ENCODE measurements around the gene RAB5A. TPM values are rescaled to one million over a fixed set of nuclear protein-coding genes. Genes with fewer than 3 reads are reported as not detected.
"Not testable (repeated sequence)": the region's sequence is repeated elsewhere in the genome, so short reads cannot be mapped to it uniquely, and the experiment has no call there.

The RAB5A gene
- total RNA-seq, 1 experiment from 2014 or later, result 28.8 TPM

DNA sequence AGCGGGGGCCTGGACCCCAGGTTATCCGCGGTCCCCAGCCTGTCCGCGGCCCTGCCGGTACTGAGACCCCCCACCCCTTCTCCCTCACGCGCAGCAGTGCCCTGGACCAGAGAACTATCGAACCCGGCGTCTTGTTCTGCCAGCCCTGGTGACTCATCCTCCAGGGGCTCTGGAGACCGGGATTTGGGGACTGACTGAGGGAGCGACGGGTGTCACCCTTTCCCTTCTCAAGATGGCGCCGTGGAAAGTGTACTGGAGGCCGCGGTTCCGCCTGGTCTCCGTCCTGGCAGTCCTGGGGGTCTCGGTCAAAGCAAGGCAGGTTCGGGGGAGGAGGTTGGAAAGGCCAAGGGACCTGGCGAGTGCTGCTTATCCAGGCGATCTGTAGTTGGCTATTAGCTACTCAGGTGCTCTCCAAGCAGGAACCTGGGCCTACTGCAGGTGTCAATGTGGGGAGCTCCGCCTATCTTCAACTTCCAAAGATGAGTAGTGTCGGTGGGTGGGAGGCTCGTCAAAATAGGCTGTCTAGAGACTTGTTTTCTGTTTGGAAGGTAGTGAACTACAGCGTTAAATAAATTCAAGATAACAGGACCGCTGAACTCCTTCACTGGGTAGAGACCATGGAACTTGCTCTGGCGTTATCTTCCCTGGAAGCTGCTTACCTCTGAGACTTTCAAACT lies 790 bp downstream of the RAB5A start:
- DNase-seq (ENCODE audit: extremely low read depth, low read depth), result no peak

DNA sequence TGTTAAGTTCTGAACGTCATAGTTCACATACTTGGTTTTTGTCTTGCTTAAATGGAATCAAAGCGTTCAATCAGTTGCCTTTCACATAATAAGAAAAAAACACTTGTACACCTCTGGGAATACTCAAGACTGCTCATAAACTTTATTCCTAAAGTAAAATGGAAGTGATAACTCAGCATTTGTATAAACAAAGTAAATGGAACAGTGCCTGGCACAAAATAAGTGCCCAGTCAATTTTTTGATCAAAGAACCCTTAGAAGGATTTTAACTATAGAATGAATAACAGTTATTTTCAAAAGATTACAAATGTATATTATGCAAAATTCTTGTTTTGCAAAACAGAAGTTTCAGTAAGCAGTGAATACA lies 1.3 kb downstream of the RAB5A start:
- DNase-seq (ENCODE audit: extremely low read depth, low read depth), result no peak

DNA sequence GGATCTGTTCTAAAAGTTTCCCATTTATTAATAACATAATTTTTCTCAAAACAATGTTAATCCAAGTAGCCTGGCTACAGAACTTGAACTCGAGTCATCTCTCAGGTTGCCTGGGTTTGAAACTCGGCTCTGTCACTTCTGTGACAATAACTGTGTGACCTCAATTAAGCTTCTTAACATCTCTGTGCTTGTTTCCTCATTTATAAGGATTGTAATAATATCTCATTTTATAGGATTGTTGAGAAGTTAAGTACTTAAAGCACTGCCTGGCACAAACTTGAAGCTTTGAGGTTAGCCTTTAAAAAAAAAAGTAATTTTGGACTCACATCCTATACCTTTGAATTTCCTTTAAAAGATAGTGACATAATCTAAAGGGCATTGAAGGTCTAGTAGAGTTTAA lies 3.4 kb downstream of the RAB5A start:
- DNase-seq (ENCODE audit: extremely low read depth, low read depth), result no peak

DNA sequence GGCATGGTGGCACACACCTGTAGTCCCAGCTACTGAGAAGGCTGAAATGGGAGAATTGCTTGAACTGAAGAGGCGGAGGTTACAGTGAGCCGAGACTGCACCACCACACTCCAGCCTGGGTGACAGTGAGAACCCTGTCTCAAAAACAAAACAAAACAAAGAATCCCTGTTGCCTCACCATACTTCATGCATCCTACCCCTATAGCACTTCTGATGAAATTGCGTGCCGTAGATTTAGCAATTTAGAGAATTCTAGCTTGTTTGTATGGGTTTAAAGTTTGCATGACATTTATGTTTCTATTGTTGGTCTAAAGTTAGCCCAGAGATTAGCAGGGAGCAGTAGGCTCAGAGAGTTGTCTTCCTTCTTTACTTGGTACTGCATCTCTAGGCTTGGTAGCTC lies 7.8 kb downstream of the RAB5A start:
- DNase-seq (ENCODE audit: extremely low read depth, low read depth), result no peak

DNA sequence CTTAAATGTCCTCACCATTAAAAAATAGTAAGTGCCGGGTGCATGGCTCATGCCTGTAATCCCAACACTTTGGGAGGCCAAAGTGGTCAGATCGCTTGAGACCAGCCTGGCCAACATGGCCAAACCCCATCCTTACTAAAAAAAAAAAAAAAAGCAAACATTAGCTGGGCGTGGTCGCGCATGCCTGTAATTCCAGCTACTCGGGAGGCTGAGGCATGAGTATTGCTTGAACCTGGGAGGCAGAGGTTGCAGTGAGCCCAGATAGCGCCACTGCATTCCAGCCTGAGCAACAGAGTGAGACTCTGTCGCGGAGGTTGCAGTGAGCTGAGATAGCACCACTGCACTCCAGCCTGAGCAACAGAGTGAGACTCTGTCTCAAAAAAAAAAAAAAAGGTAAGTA lies 10.5 kb downstream of the RAB5A start:
- DNase-seq (ENCODE audit: extremely low read depth, low read depth), result not testable (repeated sequence)

DNA sequence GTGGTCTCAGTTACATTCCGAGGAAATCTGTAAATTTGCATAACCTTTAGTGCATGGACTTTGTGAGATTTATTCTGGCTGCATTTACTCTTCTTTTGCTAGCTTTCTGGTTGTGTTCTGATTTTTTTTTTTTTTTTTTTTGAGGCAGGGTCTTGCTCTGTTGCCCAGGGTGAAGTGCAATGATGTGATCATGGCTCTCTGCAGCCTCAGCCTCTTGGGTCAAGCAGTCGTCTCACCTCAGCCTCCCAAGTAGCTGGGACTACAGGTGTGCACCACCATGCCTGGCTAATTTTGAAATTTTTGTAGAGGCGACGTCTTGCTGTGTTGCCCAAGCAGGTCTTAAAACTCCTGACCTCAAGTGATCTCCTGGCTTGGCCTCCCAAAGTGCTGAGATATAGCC lies 12.6 kb downstream of the RAB5A start:
- no peak for DNase-seq (ENCODE audit: extremely low read depth, low read depth)

DNA sequence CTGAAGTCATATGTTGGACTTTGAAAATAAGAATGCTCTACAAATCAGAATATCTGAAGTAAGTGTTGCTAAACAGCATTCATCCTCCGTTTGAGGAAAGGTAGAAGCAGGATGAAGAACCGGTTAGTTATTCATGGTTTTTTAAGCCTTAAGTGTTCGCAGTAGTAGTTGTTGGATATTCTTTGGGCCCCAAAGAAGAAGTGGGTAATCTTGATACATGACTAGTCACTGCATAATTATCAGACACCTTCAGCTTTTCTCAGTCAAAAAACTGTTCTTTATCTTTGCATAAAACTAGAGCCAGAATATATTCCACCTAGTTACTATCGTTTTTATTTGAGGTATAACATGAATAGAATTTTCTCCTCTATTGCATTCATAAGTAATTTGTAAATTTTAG lies 13.8 kb downstream of the RAB5A start:
- no peak for DNase-seq (ENCODE audit: extremely low read depth, low read depth)

DNA sequence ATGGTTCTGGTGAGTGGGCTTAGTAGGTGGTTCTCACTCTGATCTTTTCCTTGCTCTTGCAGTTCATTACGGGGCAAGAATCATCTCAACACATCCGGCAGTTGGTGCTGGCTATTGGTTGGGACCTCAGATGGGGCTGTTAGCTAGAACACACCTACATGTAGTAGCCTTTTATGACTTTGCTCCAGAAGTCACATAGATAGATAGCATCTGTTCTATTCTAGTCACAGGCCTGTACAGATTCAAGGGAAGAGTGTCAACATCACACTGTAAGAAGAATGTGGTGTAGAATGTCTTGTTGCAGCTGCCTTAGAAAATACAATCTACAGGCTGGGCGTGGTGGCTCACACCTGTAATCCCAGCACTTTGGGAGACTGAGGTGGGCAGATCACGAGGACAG lies 15.1 kb downstream of the RAB5A start:
- no peak for DNase-seq (ENCODE audit: extremely low read depth, low read depth)

DNA sequence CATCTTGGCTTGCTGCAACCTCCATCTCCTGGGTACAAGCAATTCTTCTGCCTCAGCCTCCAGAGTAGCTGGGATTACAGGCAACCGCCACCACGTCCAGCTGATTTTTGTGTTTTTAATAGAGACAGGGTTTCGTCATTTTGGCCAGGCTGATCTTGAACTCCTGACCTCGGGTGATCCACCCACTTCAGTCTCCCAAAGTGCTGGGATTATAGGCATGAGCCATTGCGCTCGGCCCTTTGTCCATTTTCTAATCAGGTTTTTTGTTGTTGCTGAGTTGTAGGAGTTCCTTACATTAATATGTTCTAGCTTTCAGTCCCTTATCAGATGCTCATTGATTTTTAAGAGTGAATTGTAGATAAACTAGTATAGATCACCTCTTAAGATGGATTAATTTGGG lies 20.3 kb downstream of the RAB5A start:
- DNase-seq (ENCODE audit: extremely low read depth, low read depth), result no peak

DNA sequence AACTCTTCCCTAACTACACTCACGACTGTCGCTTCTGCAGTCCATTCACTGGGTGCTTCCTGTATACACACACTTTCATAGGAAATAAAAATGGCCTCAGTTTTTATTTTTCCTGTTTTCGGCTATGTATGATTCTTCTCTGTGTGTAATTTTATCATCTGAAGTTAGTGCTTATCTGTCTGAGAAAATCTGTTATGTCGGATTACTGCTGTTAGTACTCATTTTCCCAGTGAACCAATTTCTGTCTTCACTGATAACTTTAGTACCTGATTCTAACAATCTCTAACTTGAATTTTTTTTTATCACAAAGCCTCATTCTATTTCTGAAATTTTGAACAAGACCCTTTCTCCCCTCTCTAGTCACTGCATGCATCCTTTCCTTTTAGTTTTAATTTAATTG lies 20.9 kb downstream of the RAB5A start:
- no peak for DNase-seq (ENCODE audit: extremely low read depth, low read depth)

DNA sequence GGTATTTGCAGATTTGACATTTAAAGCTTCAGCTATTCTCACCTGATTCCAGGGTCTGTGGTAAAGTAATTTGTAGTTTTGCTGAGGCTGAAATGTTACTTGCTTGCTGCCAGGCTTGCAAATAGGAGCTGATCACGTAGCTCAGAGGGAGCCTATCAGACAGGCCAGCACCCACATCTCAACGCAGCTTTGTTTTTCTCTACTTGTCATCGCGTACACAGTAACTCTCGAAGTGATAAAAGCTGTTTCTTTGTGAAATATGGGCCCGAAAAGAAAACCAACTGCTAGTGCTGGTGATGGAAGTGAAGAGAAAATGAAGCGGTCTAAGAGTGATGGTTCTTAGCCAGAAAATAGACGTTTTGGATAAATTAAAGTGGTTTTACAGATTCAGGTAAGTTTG lies 23.4 kb downstream of the RAB5A start:
- DNase-seq (ENCODE audit: extremely low read depth, low read depth), result no peak

DNA sequence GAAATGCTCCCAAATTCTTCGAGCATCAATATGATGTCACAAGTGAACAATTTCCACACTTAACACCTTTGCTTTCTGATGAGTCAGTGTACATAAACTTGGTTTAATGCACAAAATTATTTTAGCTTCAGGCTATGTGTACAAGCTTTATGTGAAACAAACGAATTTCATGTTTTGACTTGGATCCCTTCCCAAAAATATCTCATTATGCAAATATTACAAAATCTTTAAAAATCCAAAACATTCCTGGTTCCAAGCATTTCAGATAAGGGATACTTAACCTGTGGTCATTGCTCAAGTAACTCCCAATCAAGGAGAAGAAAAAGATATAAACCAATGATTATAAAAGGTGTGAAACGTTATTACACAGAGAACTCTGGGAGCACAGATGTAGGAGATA lies 25.2 kb downstream of the RAB5A start:
- DNase-seq (ENCODE audit: extremely low read depth, low read depth), result no peak

DNA sequence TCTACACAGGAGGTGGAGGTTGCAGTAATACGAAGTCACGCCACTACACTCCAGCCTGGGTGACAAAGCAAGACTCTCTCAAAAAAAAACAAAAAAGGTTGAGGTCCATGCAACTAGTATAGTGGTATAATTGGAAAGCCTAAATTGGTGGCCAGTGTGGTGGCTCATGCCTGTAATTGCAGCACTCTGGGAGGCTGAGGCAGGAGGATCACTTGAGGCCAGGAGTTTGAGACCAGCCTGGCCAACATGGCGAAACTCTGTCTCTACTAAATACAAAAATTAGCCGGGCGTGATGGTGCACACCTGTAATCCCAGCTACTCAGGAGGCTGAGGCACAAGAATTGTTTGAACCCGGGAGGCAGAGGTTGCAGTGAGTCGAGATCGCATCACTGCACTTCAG lies 42.0 kb downstream of the RAB5A start:
- not testable (repeated sequence) for DNase-seq (ENCODE audit: extremely low read depth, low read depth)

DNA sequence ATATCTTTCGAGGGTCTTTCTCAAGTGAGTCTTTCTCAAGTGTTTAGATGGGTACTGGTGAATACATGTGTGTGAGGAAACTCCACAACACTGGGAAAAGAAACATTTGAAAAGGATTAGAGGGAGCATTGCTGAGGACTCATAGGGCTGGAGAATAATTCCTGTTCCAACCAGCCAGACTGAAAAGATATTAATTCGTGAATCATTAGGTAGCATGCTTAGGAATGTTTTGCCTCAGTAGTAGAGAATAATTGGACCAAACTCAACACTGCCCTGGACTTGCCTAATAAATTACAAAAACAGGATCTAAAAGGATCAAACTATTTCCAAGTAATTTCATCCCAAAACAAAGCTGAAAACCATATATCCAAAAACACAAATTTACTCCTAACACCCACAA lies 47.9 kb downstream of the RAB5A start:
- no peak for DNase-seq (ENCODE audit: extremely low read depth, low read depth)

DNA sequence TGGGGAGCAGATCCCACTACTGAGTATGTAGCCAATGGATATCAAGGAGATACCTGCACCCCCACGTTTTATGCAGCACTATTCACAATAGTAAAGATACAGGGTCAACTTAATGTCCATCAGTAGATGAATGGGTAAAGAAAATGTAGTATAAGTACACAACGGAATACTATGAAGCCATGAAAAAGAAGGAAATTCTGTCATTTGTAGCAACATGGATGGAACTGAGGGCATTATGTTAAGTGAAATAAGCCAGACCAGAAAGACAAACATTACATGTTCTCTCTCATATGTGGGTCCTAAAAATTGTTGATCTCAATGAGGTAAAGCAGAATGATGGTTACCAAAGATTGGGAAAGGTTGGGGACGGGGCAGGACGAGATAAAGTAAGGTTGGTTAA lies 50.6 kb downstream of the RAB5A start:
- DNase-seq (ENCODE audit: extremely low read depth, low read depth), result no peak

DNA sequence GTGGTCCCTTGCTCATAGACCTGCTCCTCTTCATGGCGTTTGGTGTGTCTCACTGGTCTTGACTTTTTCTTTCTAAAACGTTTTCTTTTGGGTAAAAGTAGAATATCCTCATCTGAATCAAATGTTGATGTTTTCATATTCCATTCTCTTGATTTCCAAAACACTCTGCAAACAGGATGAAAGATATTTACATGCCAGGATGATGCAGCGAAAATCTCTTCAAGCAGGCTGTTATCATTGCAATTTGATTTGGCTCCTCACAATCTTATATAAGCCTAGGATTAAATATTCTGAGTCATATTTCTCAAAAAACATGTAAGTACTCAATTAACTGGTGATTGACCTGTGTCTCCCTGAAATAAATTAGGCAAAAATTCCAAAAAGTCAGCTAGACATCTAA lies 55.0 kb downstream of the RAB5A start:
- no peak for DNase-seq (ENCODE audit: extremely low read depth, low read depth)

DNA sequence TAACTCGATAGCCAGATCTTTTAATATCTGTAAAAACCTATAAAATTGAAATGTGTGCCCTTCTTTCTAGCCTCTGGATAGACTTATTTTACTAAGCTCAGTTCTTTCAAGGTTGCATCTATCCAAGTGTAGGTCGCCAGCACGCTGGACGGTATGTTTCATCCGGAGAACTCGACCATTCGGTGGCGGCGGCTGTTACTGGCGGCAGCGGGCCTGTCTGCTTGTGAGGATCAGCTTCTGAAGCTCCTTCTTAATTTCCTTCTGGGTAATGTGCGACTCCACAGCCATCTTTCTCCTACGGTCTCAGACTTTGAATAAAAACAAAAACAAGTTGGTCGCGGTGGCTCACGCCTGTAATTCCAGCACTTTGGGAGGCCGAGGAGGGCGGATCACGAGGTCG lies 61.1 kb downstream of the RAB5A start:
- DNase-seq (ENCODE audit: extremely low read depth, low read depth), result no peak

DNA sequence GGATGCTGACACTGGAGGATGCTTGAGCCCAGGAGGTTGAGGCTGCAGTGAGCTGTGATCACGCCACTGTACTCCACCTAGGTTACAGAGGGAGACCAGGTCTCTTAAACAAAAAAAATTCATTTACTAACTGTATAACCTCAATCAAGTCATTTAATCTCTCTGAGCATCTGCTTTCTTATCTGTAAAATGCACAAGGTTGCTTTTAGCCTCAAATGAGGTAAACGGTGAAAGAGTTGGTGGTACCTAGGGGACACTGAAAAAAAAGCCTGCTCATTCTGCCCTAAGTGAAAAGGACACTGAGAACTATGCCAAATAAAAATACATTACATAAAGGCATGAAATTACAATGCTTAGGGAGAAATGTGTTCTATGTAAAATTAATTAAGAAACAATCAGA lies 61.7 kb downstream of the RAB5A start:
- DNase-seq (ENCODE audit: extremely low read depth, low read depth), result no peak

DNA sequence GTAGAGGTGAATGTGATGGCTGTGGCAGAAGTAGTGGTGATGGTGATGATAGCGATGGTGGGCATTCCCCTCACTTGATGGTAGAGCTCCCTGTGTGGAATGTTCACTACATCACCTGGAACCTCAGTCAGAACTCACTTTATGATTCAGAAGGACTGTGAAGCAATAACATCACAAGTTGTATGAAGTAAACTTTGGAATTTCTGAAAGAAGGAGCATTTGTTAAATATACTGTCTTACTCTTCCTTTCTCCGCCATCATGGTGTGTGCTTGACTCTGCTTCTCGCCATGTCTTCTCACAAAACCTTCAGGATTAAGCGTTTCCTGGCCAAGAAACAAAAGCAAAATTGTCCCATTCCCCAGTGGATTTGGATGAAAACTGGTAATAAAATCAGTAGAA lies 65.3 kb downstream of the RAB5A start, which contains the start of gene PP2D1:
Gene PP2D1 (minus strand): TSS at position 101 of the 400 bp plus-strand sequence. CDS start 192 bp downstream, outside the sequence.
- DNase-seq (ENCODE audit: extremely low read depth, low read depth), result no peak

DNA sequence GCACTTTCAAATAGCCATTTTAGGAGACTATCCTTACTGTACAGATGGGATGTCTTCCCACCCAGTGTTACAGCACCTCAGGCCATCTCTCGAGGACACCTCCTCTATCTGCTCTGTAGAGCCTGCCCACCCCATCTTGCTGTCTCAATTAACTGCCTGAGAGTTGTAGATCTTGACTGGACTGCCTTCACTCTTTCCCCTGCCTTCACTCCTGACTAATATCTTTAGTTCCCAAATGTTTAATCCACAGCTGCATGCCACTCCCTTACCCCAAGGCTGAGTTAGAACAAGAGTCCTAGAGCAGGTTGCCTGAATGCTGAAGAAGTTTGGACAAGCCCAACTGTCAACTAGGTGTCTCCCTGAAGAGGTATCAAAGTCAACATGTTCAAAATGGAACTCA lies 66.5 kb downstream of the RAB5A start:
- no peak for DNase-seq (ENCODE audit: extremely low read depth, low read depth)

DNA sequence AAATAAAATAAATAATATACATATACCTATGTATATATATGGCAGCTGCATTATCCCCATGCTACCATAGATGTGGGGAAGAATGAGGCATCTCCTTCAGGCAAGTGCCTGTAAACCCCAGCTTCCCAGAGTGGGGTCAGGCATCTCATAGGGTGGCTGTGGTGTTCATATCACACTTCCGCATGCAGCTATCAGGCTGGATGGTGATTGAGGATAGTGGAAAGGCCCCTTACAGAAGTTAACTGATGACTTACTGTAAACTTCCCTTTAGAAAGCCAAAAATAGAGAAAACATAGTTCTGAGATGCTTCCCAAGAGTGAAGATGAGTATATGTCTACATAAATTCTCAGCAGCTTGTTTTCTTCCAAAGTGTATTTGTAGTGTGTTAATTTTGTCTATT lies 68.6 kb downstream of the RAB5A start:
- no peak for DNase-seq (ENCODE audit: extremely low read depth, low read depth)

DNA sequence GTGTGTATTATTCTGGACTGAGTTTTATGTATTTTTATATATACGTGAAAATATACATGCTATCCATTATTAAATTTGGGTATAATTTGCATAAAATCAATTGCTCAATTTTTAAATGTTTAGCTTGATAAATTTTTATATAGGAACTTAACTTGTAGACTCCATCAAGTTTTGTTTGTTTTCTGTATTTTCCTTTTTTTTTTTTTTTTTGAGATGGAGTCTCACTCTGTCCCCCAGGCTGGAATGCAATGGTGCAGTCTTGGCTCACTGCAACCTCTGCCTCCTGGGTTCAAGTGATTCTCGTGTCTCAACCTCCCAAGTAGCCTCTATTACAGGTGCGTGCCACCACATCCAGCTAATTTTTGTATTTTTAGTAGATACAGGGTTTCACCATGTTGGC lies 69.2 kb downstream of the RAB5A start:
- DNase-seq (ENCODE audit: extremely low read depth, low read depth), result not testable (repeated sequence)

DNA sequence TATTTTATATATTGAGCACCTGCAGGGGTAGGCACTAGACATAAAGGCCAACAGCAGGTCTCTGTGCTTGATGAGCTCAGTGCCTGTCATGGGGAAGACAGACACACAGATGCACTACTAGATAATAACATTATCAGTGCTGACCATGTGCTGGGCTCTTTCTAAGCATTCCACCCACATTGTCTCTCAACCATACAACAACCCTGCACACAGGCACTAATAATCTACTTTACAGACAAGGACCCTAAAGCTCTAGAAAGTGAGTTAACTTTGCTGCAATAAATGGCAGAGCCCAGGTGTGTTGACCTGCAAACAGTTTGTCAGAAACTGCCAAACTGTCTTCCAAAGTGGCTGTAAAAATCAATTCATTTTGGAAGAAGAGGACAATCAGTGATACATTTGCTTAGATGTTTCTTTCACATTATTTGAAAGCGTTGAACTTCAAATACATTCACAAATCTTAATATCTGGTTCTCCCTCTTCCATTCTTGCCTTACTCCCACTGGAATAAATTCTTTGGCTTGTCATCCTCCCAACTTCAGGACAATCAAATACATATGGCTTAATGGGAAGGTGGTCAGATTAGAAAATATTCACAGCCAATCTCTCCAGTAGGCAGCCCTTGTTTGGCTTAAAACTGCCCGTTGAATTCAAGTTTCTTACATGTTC lies 76.2 kb downstream of the RAB5A start:
- DNase-seq (ENCODE audit: extremely low read depth, low read depth), result no peak
